Measurements from ENCODE around the gene CEP152.

Gene CEP152

GRCh38 chr15:48785195-48785594 is 25.7 kb downstream of the CEP152 start:
- Histone ChIP-seq H4K20me1 (peaks cover 0 to 4% (median 0%) of the 10 kb centered on the region in 11 experiments; a peak in 1 of 22 replicates), H3K9me3 (replicated peaks in 1 of 11) (no peaks in the 10 kb centered on the region), H3K4me3 (no peak overlapping the region), H3K36me3 (peaks cover 77 to 100% (median 96%) of the 10 kb centered on the region in 11 experiments), H3K27ac (no peak overlapping the region), H3K4me2 (no peak overlapping the region), H3K9ac (no peak overlapping the region), H3K27me3 (no peaks in the 10 kb centered on the region), H3K4me1 (no peaks in the 10 kb centered on the region)
- TF ChIP-seq Cebpa-rat (IDR thresholded peaks at IDR 0.05) = no peak

- H3K9ac ChIP-seq = no peak overlapping the region
- no peak for TF ChIP-seq Cebpa-rat (IDR thresholded peaks at IDR 0.05)
- no peak overlapping the region for H3K4me2 ChIP-seq
- peaks cover 81 to 100% (median 96%) of the 10 kb centered on the region in 11 experiments for H3K36me3 ChIP-seq
- H3K4me3 ChIP-seq = no peak overlapping the region
- H3K4me1 ChIP-seq = no peaks in the 10 kb centered on the region
- no peaks in the 10 kb centered on the region for H3K27me3 ChIP-seq
- peaks cover 0 to 4% (median 0%) of the 10 kb centered on the region in 11 experiments; a peak in 1 of 22 replicates for H4K20me1 ChIP-seq
- H3K27ac ChIP-seq = no peak overlapping the region
- no peaks in the 10 kb centered on the region for H3K9me3 ChIP-seq (replicated peaks in 1 of 11)
Measured at GRCh38 chr15:48784756-48785155, 26.1 kb downstream of the CEP152 start.

GRCh38 chr15:48782911-48783310 is 28.0 kb downstream of the CEP152 start:
- Histone ChIP-seq H3K27me3 (no peaks in the 10 kb centered on the region), H3K9ac (no peak overlapping the region), H3K4me1 (no peaks in the 10 kb centered on the region), H4K20me1 (no peaks in the 10 kb centered on the region), H3K36me3 (peaks cover 66 to 100% (median 94%) of the 10 kb centered on the region in 11 experiments), H3K4me3 (no peak overlapping the region), H3K9me3 (replicated peaks in 1 of 11) (no peaks in the 10 kb centered on the region), H3K4me2 (no peak overlapping the region), H3K27ac (no peak overlapping the region)
- TF ChIP-seq Cebpa-rat (IDR thresholded peaks at IDR 0.05) = no peak

- Histone ChIP-seq H3K9ac (no peak overlapping the region), H3K4me2 (no peak overlapping the region), H3K9me3 (replicated peaks in 1 of 11) (no peaks in the 10 kb centered on the region), H4K20me1 (no peaks in the 10 kb centered on the region), H3K27ac (no peak overlapping the region), H3K4me3 (no peak overlapping the region), H3K27me3 (no peaks in the 10 kb centered on the region), H3K36me3 (peaks cover 58 to 100% (median 87%) of the 10 kb centered on the region in 11 experiments), H3K4me1 (no peaks in the 10 kb centered on the region)
- TF ChIP-seq Cebpa-rat (IDR thresholded peaks at IDR 0.05) = no peak
Measured at GRCh38 chr15:48781481-48782081, 29.3 kb downstream of the CEP152 start.

- Histone ChIP-seq H3K9ac (no peak overlapping the region), H3K4me1 (no peaks in the 10 kb centered on the region), H3K36me3 (peaks cover 55 to 100% (median 84%) of the 10 kb centered on the region in 11 experiments), H3K4me2 (no peak overlapping the region), H4K20me1 (no peaks in the 10 kb centered on the region), H3K4me3 (no peak overlapping the region), H3K9me3 (replicated peaks in 1 of 11) (no peaks in the 10 kb centered on the region), H3K27ac (no peak overlapping the region), H3K27me3 (no peaks in the 10 kb centered on the region)
- TF ChIP-seq Cebpa-rat (IDR thresholded peaks at IDR 0.05) = no peak
Measured at GRCh38 chr15:48781017-48781416, 29.9 kb downstream of the CEP152 start.

- Histone ChIP-seq H3K4me1 (no peaks in the 10 kb centered on the region), H3K27me3 (no peaks in the 10 kb centered on the region), H4K20me1 (no peaks in the 10 kb centered on the region), H3K9me3 (replicated peaks in 1 of 11) (peaks cover 0 to 16% (median 4%) of the 10 kb centered on the region in 11 experiments; a peak in 9 of 22 replicates), H3K9ac (no peak overlapping the region), H3K4me2 (no peak overlapping the region), H3K27ac (no peak overlapping the region), H3K36me3 (peaks cover 42 to 100% (median 82%) of the 10 kb centered on the region in 11 experiments), H3K4me3 (no peak overlapping the region)
- TF ChIP-seq Cebpa-rat (IDR thresholded peaks at IDR 0.05) = no peak
Measured at GRCh38 chr15:48778331-48778730, 32.5 kb downstream of the CEP152 start.

- peaks cover 42 to 100% (median 80%) of the 10 kb centered on the region in 11 experiments for H3K36me3 ChIP-seq
- H3K27ac ChIP-seq = no peak overlapping the region
- no peak overlapping the region for H3K9ac ChIP-seq
- no peaks in the 10 kb centered on the region for H3K4me1 ChIP-seq
- H4K20me1 ChIP-seq = no peaks in the 10 kb centered on the region
- peaks cover 0 to 16% (median 4%) of the 10 kb centered on the region in 11 experiments; a peak in 9 of 22 replicates for H3K9me3 ChIP-seq (replicated peaks in 1 of 11)
- no peaks in the 10 kb centered on the region for H3K27me3 ChIP-seq
- no peak for TF ChIP-seq Cebpa-rat (IDR thresholded peaks at IDR 0.05)
- no peak overlapping the region for H3K4me3 ChIP-seq
- no peak overlapping the region for H3K4me2 ChIP-seq
Measured at GRCh38 chr15:48777645-48778330, 33.1 kb downstream of the CEP152 start.

GRCh38 chr15:48775546-48775945 is 35.3 kb downstream of the CEP152 start:
- no peak overlapping the region for H3K9ac ChIP-seq
- H3K36me3 ChIP-seq = peaks cover 34 to 100% (median 78%) of the 10 kb centered on the region in 11 experiments
- H3K9me3 ChIP-seq (replicated peaks in 1 of 11) = peaks cover 0 to 16% (median 4%) of the 10 kb centered on the region in 11 experiments; a peak in 9 of 22 replicates
- H3K4me2 ChIP-seq = no peak overlapping the region
- no peaks in the 10 kb centered on the region for H3K27me3 ChIP-seq
- no peaks in the 10 kb centered on the region for H4K20me1 ChIP-seq
- H3K27ac ChIP-seq = no peak overlapping the region
- no peaks in the 10 kb centered on the region for H3K4me1 ChIP-seq
- no peak overlapping the region for H3K4me3 ChIP-seq
- TF ChIP-seq Cebpa-rat (IDR thresholded peaks at IDR 0.05) = no peak

GRCh38 chr15:48774484-48774883 is 36.4 kb downstream of the CEP152 start:
- no peak overlapping the region for H3K4me2 ChIP-seq
- peaks cover 0 to 16% (median 4%) of the 10 kb centered on the region in 11 experiments; a peak in 9 of 22 replicates for H3K9me3 ChIP-seq (replicated peaks in 1 of 11)
- no peak overlapping the region for H3K4me3 ChIP-seq
- no peak overlapping the region for H3K27ac ChIP-seq
- H3K36me3 ChIP-seq = peaks cover 35 to 100% (median 79%) of the 10 kb centered on the region in 11 experiments
- no peaks in the 10 kb centered on the region for H3K27me3 ChIP-seq
- H4K20me1 ChIP-seq = no peaks in the 10 kb centered on the region
- TF ChIP-seq Cebpa-rat (IDR thresholded peaks at IDR 0.05) = no peak
- no peak overlapping the region for H3K9ac ChIP-seq
- no peaks in the 10 kb centered on the region for H3K4me1 ChIP-seq
